ENCODE results near the gene CIZ1. TPM values are rescaled to one million over a fixed set of nuclear protein-coding genes. Genes with fewer than 3 reads are reported as not detected.

The CIZ1 gene
- total and polyA plus RNA-seq, 2 experiments from 2014 or later, result 95.0 to 105 TPM

- H3K4me1 ChIP-seq (ENCODE audit: low read depth), result no peaks in the 10 kb centered on the region
- TF ChIP-seq CTCF (IDR thresholded peaks at IDR 0.05; ENCODE audit: low read depth, low read length), result no peak
- no peaks in the 10 kb centered on the region for H3K9me3 ChIP-seq (ENCODE audit: low read depth)
- H3K27ac ChIP-seq, result no peak overlapping the region
- H3K27me3 ChIP-seq, result no peaks in the 10 kb centered on the region
- H3K36me3 ChIP-seq, result no peaks in the 10 kb centered on the region
- no peak for DNase-seq (ENCODE audit: low read depth in 1 of 2, low spot score in 1 of 2)
- no peak overlapping the region for H3K4me3 ChIP-seq
These were observed 35.0 kb upstream of the CIZ1 start for GRCh38 chr9:128226412-128226801.

- Histone ChIP-seq H3K27me3 (no peaks in the 10 kb centered on the region), H3K4me1 (ENCODE audit: low read depth) (no peaks in the 10 kb centered on the region), H3K36me3 (no peaks in the 10 kb centered on the region), H3K4me3 (no peak overlapping the region), H3K27ac (no peak overlapping the region), H3K9me3 (ENCODE audit: low read depth) (no peaks in the 10 kb centered on the region)
- no peak for TF ChIP-seq CTCF (IDR thresholded peaks at IDR 0.05; ENCODE audit: low read depth, low read length)
- DNase-seq (ENCODE audit: low read depth in 1 of 2, low spot score in 1 of 2), result no peak
These were observed 34.5 kb upstream of the CIZ1 start for GRCh38 chr9:128225770-128226411.

- Histone ChIP-seq H3K27ac (no peak overlapping the region), H3K36me3 (no peaks in the 10 kb centered on the region), H3K27me3 (no peaks in the 10 kb centered on the region), H3K9me3 (ENCODE audit: low read depth) (no peaks in the 10 kb centered on the region), H3K4me1 (ENCODE audit: low read depth) (no peaks in the 10 kb centered on the region), H3K4me3 (no peak overlapping the region)
- no peak for TF ChIP-seq CTCF (IDR thresholded peaks at IDR 0.05; ENCODE audit: low read depth, low read length)
- DNase-seq (ENCODE audit: low read depth in 1 of 2, low spot score in 1 of 2), result no peak
These were observed 33.5 kb upstream of the CIZ1 start for GRCh38 chr9:128224877-128225276.

- Histone ChIP-seq H3K4me1 (ENCODE audit: low read depth) (no peaks in the 10 kb centered on the region), H3K36me3 (no peaks in the 10 kb centered on the region), H3K27me3 (no peaks in the 10 kb centered on the region), H3K9me3 (ENCODE audit: low read depth) (no peaks in the 10 kb centered on the region), H3K4me3 (no peak overlapping the region), H3K27ac (no peak overlapping the region)
- TF ChIP-seq CTCF (IDR thresholded peaks at IDR 0.05; ENCODE audit: low read depth, low read length), result no peak
- DNase-seq (ENCODE audit: low read depth in 1 of 2, low spot score in 1 of 2), result no peak
These were observed 31.7 kb upstream of the CIZ1 start for GRCh38 chr9:128222880-128223670.

- TF ChIP-seq CTCF (IDR thresholded peaks at IDR 0.05; ENCODE audit: low read depth, low read length), result no peak
- no peaks in the 10 kb centered on the region for H3K27me3 ChIP-seq
- H3K4me3 ChIP-seq, result no peak overlapping the region
- no peak for DNase-seq (ENCODE audit: low read depth in 1 of 2, low spot score in 1 of 2)
- no peak overlapping the region for H3K27ac ChIP-seq
- H3K9me3 ChIP-seq (ENCODE audit: low read depth), result no peaks in the 10 kb centered on the region
- H3K36me3 ChIP-seq, result no peaks in the 10 kb centered on the region
- no peaks in the 10 kb centered on the region for H3K4me1 ChIP-seq (ENCODE audit: low read depth)
These were observed 30.7 kb upstream of the CIZ1 start for GRCh38 chr9:128222026-128222425.
